ENCODE data around the gene CPB1.

- TF ChIP-seq, protein P1, sequence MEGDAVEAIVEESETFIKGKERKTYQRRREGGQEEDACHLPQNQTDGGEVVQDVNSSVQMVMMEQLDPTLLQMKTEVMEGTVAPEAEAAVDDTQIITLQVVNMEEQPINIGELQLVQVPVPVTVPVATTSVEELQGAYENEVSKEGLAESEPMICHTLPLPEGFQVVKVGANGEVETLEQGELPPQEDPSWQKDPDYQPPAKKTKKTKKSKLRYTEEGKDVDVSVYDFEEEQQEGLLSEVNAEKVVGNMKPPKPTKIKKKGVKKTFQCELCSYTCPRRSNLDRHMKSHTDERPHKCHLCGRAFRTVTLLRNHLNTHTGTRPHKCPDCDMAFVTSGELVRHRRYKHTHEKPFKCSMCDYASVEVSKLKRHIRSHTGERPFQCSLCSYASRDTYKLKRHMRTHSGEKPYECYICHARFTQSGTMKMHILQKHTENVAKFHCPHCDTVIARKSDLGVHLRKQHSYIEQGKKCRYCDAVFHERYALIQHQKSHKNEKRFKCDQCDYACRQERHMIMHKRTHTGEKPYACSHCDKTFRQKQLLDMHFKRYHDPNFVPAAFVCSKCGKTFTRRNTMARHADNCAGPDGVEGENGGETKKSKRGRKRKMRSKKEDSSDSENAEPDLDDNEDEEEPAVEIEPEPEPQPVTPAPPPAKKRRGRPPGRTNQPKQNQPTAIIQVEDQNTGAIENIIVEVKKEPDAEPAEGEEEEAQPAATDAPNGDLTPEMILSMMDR (IDR thresholded peaks at IDR 0.05), result no peak
- no peak for TF ChIP-seq POLR2AphosphoS5 (IDR thresholded peaks at IDR 0.05)
Observed at GRCh38 chr3:148853076-148853475, 25.5 kb downstream of the CPB1 start.

Measured in prostate gland (tissue), 2 donors.